DOHH2 (cell line): Measurements from ENCODE around the gene DEDD2.

ENCODE experiments used
- H3F3A ChIP-seq: fragments of 200-600 bp; sonication (generic), shearing (Covaris generic); 2 replicates; pipeline ENCODE4 v1.6.0; 2016; ENCODE audit warnings: antibody characterized with exemption, mild to moderate bottlenecking; ENCODE audit not compliant: control insufficient read depth, insufficient read depth
- H3K27ac ChIP-seq: fragments of 200-600 bp; sonication (generic); 2 replicates; pipeline ENCODE4 v1.5.1; 2014; ENCODE audit warnings: low read depth, mild to moderate bottlenecking, low read length, moderate library complexity
- H3K27me3 ChIP-seq: fragments of 200-600 bp; sonication (generic); 2 replicates; pipeline ENCODE4 v1.6.1; 2014; ENCODE audit warnings: mild to moderate bottlenecking, low read length, mixed read lengths; ENCODE audit not compliant: control insufficient read depth
- H3K36me3 ChIP-seq: fragments of 200-600 bp; sonication (generic); 2 replicates; pipeline ENCODE4 v1.6.1; 2014; ENCODE audit warnings: mild to moderate bottlenecking, low read length, moderate library complexity, mixed read lengths; ENCODE audit not compliant: control insufficient read depth
- H3K4me1 ChIP-seq: fragments of 200-600 bp; sonication (generic); 2 replicates; pipeline ENCODE4 v1.6.1; 2014; ENCODE audit warnings: mild to moderate bottlenecking, low read length, mixed read lengths; ENCODE audit not compliant: control insufficient read depth
- H3K4me2 ChIP-seq: fragments of 200-600 bp; sonication (generic); 2 replicates; pipeline ENCODE4 v1.6.0; 2014; ENCODE audit warnings: mild to moderate bottlenecking, low read length, moderate library complexity
- H3K4me3 ChIP-seq: fragments of 200-600 bp; sonication (generic); 2 replicates; pipeline ENCODE4 v1.5.1; 2014; ENCODE audit warnings: mild to moderate bottlenecking, low read length, mixed read lengths
- H3K79me2 ChIP-seq: fragments of 200-600 bp; sonication (generic); 2 replicates; pipeline ENCODE4 v1.6.1; 2014; ENCODE audit warnings: mild to moderate bottlenecking, low read length, mixed read lengths; ENCODE audit not compliant: control insufficient read depth
- H3K9me2 ChIP-seq: fragments of 200-600 bp; sonication (generic); replicated peaks from 2 replicates; pipeline ENCODE4 v1.6.1; 2014; ENCODE audit warnings: mild to moderate bottlenecking, low read length, mixed read lengths; ENCODE audit not compliant: control insufficient read depth
- H3K9me3 ChIP-seq: fragments of 200-600 bp; sonication (generic); 2 replicates; pipeline ENCODE4 v1.6.1; 2014; ENCODE audit warnings: antibody characterized with exemption, low read length, mixed read lengths; ENCODE audit not compliant: control insufficient read depth, insufficient read depth
- H4K20me1 ChIP-seq: fragments of 200-600 bp; sonication (generic); 2 replicates; pipeline ENCODE4 v1.6.0; 2014; ENCODE audit warnings: low read depth, mild to moderate bottlenecking, antibody characterized with exemption, low read length, moderate library complexity; ENCODE audit not compliant: control insufficient read depth, insufficient read depth
- EZH2phosphoT487 ChIP-seq: fragments of 200-600 bp; sonication (generic); IDR thresholded peaks from 2 replicates; pipeline ENCODE4 v1.6.1; 2017; ENCODE audit warnings: borderline replicate concordance, mild to moderate bottlenecking, antibody characterized with exemption, low read length, moderate library complexity, mixed read lengths
- TF ChIP-seq, protein P1 (sequence below): fragments of 200-600 bp; sonication (generic); IDR thresholded peaks from one replicate; pipeline ENCODE4 v1.5.1; 2014; ENCODE audit warnings: antibody characterized with exemption, mild to moderate bottlenecking, low read depth, low read length; ENCODE audit not compliant: poor library complexity, severe bottlenecking

Gene DEDD2

DNA sequence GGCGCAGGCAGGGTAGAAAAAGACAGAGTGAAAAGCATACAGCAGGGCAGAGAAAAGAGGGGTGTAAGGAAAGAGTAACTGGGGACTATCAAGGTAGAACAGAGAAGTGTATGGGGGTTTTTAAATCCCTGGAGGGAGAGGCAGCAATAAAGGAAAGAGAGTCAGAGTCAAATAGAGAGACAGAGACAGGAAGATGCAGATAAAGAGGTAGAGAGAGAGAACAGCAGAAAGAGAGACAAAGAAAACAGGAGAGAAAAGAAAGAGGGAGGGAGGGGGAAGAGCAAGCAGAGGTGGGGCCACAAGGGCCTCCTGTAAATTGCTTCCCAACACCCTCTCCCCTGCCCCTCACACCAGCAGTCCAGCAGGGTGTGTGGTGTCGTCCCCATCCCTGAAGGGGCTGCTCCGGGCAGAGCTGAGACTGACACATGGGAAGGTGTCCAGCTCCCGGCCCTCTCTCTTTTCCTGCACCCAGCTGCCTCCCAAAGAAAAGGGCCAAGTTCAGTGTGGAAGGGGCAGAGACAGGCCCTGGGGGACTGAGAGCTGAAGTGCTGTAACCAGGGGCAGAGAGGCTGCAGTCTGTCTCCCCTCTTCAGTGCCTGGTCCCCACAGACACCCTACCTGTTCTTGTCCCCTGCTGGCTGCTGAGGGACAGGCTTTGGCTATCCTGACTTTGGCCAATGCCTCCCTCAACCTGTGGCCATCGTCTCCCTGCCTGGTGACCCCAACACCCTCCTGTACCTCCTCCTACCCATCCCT lies 67.9 kb downstream of the DEDD2 start:
- H3F3A ChIP-seq: no peaks in the 10 kb centered on the region
- no peaks in the 10 kb centered on the region for H3K36me3 ChIP-seq
- no peaks in the 10 kb centered on the region for H3K9me3 ChIP-seq
- no peak overlapping the region for H3K4me3 ChIP-seq
- no peak overlapping the region for H3K27ac ChIP-seq
- no peaks in the 10 kb centered on the region for H3K9me2 ChIP-seq
- H3K27me3 ChIP-seq: no peaks in the 10 kb centered on the region
- H3K4me1 ChIP-seq: peaks cover 25% of the 10 kb centered on the region
- H3K79me2 ChIP-seq: no peaks in the 10 kb centered on the region
- H3K4me2 ChIP-seq: no peak overlapping the region
- no peaks in the 10 kb centered on the region for H4K20me1 ChIP-seq
- TF ChIP-seq, protein P1, sequence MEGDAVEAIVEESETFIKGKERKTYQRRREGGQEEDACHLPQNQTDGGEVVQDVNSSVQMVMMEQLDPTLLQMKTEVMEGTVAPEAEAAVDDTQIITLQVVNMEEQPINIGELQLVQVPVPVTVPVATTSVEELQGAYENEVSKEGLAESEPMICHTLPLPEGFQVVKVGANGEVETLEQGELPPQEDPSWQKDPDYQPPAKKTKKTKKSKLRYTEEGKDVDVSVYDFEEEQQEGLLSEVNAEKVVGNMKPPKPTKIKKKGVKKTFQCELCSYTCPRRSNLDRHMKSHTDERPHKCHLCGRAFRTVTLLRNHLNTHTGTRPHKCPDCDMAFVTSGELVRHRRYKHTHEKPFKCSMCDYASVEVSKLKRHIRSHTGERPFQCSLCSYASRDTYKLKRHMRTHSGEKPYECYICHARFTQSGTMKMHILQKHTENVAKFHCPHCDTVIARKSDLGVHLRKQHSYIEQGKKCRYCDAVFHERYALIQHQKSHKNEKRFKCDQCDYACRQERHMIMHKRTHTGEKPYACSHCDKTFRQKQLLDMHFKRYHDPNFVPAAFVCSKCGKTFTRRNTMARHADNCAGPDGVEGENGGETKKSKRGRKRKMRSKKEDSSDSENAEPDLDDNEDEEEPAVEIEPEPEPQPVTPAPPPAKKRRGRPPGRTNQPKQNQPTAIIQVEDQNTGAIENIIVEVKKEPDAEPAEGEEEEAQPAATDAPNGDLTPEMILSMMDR: no peak
- TF ChIP-seq EZH2phosphoT487: no peak
